B cell (primary cell): ENCODE results near the gene MTCL1.

Experiments
- CTCF ChIP-seq: fragments of 200-600 bp; IDR thresholded peaks from one replicate; pipeline ENCODE4 v1.8.0; 2022; ENCODE audit warnings: antibody characterized with exemption, mild to moderate bottlenecking
- EZH2 ChIP-seq: IDR thresholded peaks from 2 replicates; pipeline ENCODE4 v1.6.1; 2012; ENCODE audit warnings: borderline replicate concordance, low read depth, mild to moderate bottlenecking, moderate library complexity, low read length; ENCODE audit not compliant: insufficient read depth, poor library complexity, severe bottlenecking

- TF ChIP-seq CTCF (no peak), EZH2 (no peak)
These were observed 78.1 kb downstream of the MTCL1 start for GRCh38 chr18:8783335-8783993.
